ENCODE data around the gene IFITM5. TPM values are rescaled to one million over a fixed set of nuclear protein-coding genes. Genes with fewer than 3 reads are reported as not detected.

The IFITM5 gene
- total RNA-seq, 1 donor from 2014 or later, result not detected

Other genes starting within 250 kb of the IFITM5 start
- not detected for gene SCGB1C1, start 106.4 kb downstream of the IFITM5 start, total RNA-seq
- 33.6 TPM for gene BET1L, start 92.1 kb downstream of the IFITM5 start, total RNA-seq
- 31.4 TPM for gene RIC8A, start 91.8 kb downstream of the IFITM5 start, total RNA-seq
- 21.4 TPM for gene SIRT3, start 63.2 kb downstream of the IFITM5 start, total RNA-seq
- 49.5 TPM for gene PSMD13, start 62.5 kb downstream of the IFITM5 start, total RNA-seq
- gene NLRP6, start 21.1 kb downstream of the IFITM5 start, total RNA-seq, result 1.9 TPM
- 37.0 TPM for gene PGGHG, start 10.4 kb downstream of the IFITM5 start, total RNA-seq
- gene IFITM2, start 8.3 kb upstream of the IFITM5 start, total RNA-seq, result 354 TPM
- 29.2 TPM for gene IFITM1, start 14.5 kb upstream of the IFITM5 start, total RNA-seq
- gene IFITM3, start 21.3 kb upstream of the IFITM5 start, total RNA-seq, result 488 TPM
- gene B4GALNT4, start 70.0 kb upstream of the IFITM5 start, total RNA-seq, result 0.28 TPM
- 1.2 TPM for gene PKP3, start 94.7 kb upstream of the IFITM5 start, total RNA-seq
- 96.2 TPM for gene SIGIRR, start 115.5 kb upstream of the IFITM5 start, total RNA-seq
- gene ANO9, start 142.5 kb upstream of the IFITM5 start, total RNA-seq, result 0.83 TPM
- gene PTDSS2, start 150.8 kb upstream of the IFITM5 start, total RNA-seq, result 10.2 TPM
- gene RNH1, start 207.7 kb upstream of the IFITM5 start, total RNA-seq, result 85.4 TPM
- 12.9 TPM for gene HRAS, start 236.1 kb upstream of the IFITM5 start, total RNA-seq
- 0.93 TPM for gene LRRC56, start 238.0 kb upstream of the IFITM5 start, total RNA-seq